Upper lobe of left lung (tissue), 6 donors: Measurements from ENCODE around the gene APBA3. TPM values are rescaled to one million over a fixed set of nuclear protein-coding genes. Genes with fewer than 3 reads are reported as not detected.

Experiments
- ATAC-seq, 2 donors: fragments of 200-7000 bp; cut with Tn5 transposase; one replicate each; pipeline ENCODE4 v1.9.1; 2022; ENCODE audit warnings: mild to moderate bottlenecking in 2 of 2, moderate library complexity in 2 of 2; ENCODE audit not compliant: low FRiP score in 2 of 2
- DNase-seq, 2 donors: peaks; one replicate each; pipeline ENCODE4 v3.0.0-alpha.2; 2019 to 2020
- H3K27ac ChIP-seq, 4 donors: fragments of 200-600 bp; sonication (generic); one replicate each; pipeline ENCODE4 v1.5.1; 2016 to 2019
- H3K27me3 ChIP-seq, 4 donors: fragments of 200-600 bp; sonication (generic); one replicate each; pipeline ENCODE4 v1.5.1; 2017 to 2019
- H3K36me3 ChIP-seq, 4 donors: fragments of 200-600 bp; sonication (generic); one replicate each; pipeline ENCODE4 v1.5.1; 2016 to 2019
- H3K4me1 ChIP-seq, 4 donors: fragments of 200-600 bp; sonication (generic); one replicate each; pipeline ENCODE4 v1.5.1; 2018 to 2019
- H3K4me3 ChIP-seq, 4 donors: fragments of 200-600 bp; sonication (generic); one replicate each; pipeline ENCODE4 v1.5.1; 2017 to 2019; ENCODE audit warnings: mild to moderate bottlenecking in 2 of 4, moderate library complexity in 1 of 4
- H3K9me3 ChIP-seq, 4 donors: fragments of 200-600 bp; sonication (generic); one replicate each; pipeline ENCODE4 v1.5.1; 2018 to 2019
- EP300 ChIP-seq, 4 donors: sonication (generic); formaldehyde crosslinking; IDR thresholded peaks; one replicate each; pipeline ENCODE4 v1.5.1; 2017; ENCODE audit warnings: antibody characterized with exemption in 4 of 4, control low read depth in 2 of 4
- POLR2A ChIP-seq, 4 donors: fragments of 450-650 bp; IDR thresholded peaks; one replicate each; pipeline ENCODE4 v1.5.1; 2016 to 2017; ENCODE audit warnings: antibody characterized with exemption in 4 of 4, mild to moderate bottlenecking in 2 of 4
- POLR2AphosphoS5 ChIP-seq, 2 donors: sonication (generic); formaldehyde crosslinking; IDR thresholded peaks; one replicate each; pipeline ENCODE4 v1.5.1; 2017; ENCODE audit warnings: antibody characterized with exemption in 2 of 2
- WGBS, 2 donors: methylation state at CpG; one replicate each; pipeline ENCODE4 v1.1.5; 2017 to 2018; 5-methylcytosine and 5-hydroxymethylcytosine counted together
- total RNA-seq, 6 donors: library from RNA; depleted of rRNA in 4 of 6; stranded (reverse); fragments of >200 nt in 4 of 6; gene quantifications; one replicate each; pipeline versions ENCODE4 v1.1.0 to v1.2.1, GENCODE V29; 2016 to 2021
- TF ChIP-seq, protein P1 (sequence below), 6 experiments: fragments of 450-650 bp in 4 of 6; fragments of 200-600 bp in 2 of 6; sonication (generic) in 2 of 6; IDR thresholded peaks; one replicate each; pipeline ENCODE4 v1.5.1; 2016 to 2019; ENCODE audit warnings: antibody characterized with exemption in 6 of 6
- donor health status: DM: no; HTN: no; CAD: no; lungs with moderate emphysema.
- donor health status: DM: no; HTN: yes; CAD: no; lungs with severe emphysema.

Gene APBA3
- total RNA-seq, 6 donors from 2014 or later: 13.4 to 92.2 (median 21.6) TPM

DNA sequence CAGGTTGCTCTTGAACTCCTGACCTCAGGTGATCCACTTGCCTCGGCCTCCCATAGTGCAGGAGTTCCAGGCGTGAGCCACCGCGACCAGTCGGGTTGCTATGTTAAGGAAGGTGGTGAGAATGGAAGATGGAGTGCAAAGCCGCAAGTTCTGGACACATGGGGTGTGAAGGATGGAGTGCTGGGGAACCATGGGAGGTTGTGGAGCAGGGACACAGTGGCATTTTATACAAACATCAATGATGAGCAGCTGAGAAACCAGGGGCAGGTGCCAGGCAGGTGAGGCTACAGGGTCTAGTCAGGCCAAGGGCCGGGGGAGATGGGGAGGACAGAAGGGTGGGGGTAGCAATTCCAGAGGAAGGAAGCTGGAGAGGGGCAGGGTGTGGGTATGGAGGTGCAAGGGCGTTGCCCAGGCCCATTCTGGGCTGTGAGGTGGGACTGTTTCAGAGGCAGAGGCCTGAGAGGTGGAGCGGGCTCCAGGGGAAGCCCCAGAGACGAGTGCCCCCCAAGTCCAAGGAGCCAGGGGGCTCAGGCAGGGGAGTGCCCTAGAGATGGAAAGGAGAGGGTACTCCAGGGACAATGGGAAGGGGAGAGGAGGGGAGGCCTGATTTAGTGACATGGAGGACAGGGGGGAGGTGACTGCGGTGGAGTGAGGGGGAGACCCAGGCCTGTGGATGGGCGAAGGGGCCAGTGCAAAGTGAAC, 12.5 kb upstream of the APBA3 start:
- H3K9me3 ChIP-seq: no peaks in the 10 kb centered on the region
- DNase-seq (no peak), ATAC-seq (no peak)
- H3K4me1 ChIP-seq: no peaks in the 10 kb centered on the region
- H3K36me3 ChIP-seq: peaks cover 0 to 10% (median 6%) of the 10 kb centered on the region in 4 donors
- TF ChIP-seq POLR2A (IDR thresholded peaks at IDR 0.05) (no peak), EP300 (IDR thresholded peaks at IDR 0.05) (no peak), POLR2AphosphoS5 (IDR thresholded peaks at IDR 0.05) (no peak)
- TF ChIP-seq, protein P1, sequence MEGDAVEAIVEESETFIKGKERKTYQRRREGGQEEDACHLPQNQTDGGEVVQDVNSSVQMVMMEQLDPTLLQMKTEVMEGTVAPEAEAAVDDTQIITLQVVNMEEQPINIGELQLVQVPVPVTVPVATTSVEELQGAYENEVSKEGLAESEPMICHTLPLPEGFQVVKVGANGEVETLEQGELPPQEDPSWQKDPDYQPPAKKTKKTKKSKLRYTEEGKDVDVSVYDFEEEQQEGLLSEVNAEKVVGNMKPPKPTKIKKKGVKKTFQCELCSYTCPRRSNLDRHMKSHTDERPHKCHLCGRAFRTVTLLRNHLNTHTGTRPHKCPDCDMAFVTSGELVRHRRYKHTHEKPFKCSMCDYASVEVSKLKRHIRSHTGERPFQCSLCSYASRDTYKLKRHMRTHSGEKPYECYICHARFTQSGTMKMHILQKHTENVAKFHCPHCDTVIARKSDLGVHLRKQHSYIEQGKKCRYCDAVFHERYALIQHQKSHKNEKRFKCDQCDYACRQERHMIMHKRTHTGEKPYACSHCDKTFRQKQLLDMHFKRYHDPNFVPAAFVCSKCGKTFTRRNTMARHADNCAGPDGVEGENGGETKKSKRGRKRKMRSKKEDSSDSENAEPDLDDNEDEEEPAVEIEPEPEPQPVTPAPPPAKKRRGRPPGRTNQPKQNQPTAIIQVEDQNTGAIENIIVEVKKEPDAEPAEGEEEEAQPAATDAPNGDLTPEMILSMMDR (IDR thresholded peaks at IDR 0.05): no peak
- no peak overlapping the region for H3K27ac ChIP-seq
- 79 to 82% methylated on average over 12 of the region's 12 CpGs for WGBS, 2 donors
- no peaks in the 10 kb centered on the region for H3K27me3 ChIP-seq
- H3K4me3 ChIP-seq: no peak overlapping the region

DNA sequence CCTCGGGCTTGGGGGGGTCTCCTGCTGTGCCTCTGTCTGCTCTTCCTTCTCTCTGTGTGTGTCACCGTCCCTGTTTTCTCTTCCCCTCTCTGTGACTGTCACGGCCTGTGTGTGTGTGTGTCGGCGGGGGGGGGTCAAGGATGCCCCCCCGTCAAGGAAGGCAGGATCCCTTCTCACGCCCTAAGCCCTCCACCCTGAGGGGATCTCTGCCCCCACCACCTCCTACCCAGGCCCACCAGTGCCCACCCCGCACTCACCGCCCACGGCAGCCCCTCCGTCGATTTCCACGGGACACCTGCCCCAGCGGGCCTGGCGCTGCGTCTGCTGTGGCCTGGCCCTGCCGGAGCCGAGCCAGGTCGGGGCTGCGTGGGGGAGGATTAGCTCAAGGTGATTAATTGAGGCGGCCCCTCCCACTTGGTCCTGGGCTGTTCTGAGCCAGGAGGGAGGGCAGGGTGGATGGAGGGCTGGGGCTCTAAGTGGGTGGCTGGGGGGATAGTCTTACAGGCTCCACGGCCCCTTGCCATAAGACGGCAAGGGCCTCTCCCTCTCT, 10.5 kb upstream of the APBA3 start, which contains the start of gene RAX2:
Gene RAX2 (minus strand): TSS at position 323 of the 550 bp plus-strand sequence. CDS start 486 bp downstream, outside the sequence.
- DNase-seq (peak in 1 of 2 donors; percentile 65), ATAC-seq (no peak)
- Histone ChIP-seq H3K27ac (no peak within 1 kb of the TSS), H3K4me3 (no peak within 1 kb of the TSS), H3K9me3 (no peaks in the 10 kb centered on the region), H3K27me3 (no peaks in the 10 kb centered on the region), H3K4me1 (peaks cover 0 to 12% (median 0%) of the 10 kb centered on the region in 4 donors), H3K36me3 (peaks cover 7 to 30% (median 20%) of the 10 kb centered on the region in 4 donors)
- WGBS, 2 donors: 57 to 59% methylated on average over 15 to 23 of the region's 23 CpGs
- TF ChIP-seq POLR2AphosphoS5 (IDR thresholded peaks at IDR 0.05) (no peak), EP300 (IDR thresholded peaks at IDR 0.05) (no peak), POLR2A (IDR thresholded peaks at IDR 0.05) (no peak)
- TF ChIP-seq, protein P1 (IDR thresholded peaks at IDR 0.05): no peak

DNA sequence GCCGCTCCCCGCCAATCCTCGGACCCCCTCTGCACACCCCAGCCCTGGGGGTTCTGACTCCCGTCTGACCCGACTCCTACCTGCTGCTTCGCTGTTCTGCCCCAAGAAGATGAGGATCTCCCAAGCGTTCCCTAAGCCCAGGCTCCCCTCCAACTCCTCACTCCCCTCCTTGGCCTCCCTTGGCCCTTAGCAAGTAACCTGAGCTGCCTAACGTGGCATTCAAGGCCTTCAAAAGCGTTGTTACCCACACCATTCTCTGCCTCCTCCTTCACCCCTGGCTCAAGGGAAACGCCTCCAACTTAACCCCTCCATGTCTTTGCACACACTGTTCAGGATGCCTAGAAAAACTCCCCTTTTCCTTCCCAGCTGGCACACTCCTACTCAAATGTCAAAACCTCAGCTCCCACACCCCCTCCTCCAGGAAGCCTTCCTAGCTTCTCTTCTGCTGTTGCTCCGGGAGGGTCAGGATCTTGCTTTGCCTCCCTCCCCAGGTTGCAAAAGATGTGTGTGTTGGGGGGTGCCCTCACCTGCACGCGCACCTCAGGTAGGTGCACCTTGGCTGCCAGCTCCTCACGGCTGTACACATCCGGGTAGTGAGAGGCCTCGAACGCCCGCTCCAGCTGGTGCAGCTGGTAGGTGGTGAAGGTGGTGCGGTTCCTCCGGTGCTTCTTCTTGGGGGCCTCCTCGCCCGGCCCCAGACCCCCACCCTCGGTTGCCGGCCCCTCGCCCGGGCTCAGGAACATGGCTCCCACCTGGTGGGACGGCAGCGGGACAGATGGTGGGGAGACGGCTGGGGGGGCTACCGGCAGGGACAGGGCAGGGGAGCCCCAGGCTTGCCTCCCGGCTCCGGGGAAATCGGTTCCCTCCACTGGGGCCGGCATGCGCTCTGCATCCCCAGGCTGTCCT, 9.8 kb upstream of the APBA3 start:
- Histone ChIP-seq H3K4me1 (peaks cover 0 to 12% (median 0%) of the 10 kb centered on the region in 4 donors), H3K36me3 (peaks cover 11 to 38% (median 28%) of the 10 kb centered on the region in 4 donors), H3K9me3 (no peaks in the 10 kb centered on the region), H3K4me3 (no peak overlapping the region), H3K27ac (no peak overlapping the region), H3K27me3 (no peaks in the 10 kb centered on the region)
- TF ChIP-seq, protein P1 (IDR thresholded peaks at IDR 0.05): no peak
- no peak for TF ChIP-seq EP300 (IDR thresholded peaks at IDR 0.05)
- no peak for TF ChIP-seq POLR2A (IDR thresholded peaks at IDR 0.05)
- no peak for TF ChIP-seq POLR2AphosphoS5 (IDR thresholded peaks at IDR 0.05)
- DNase-seq: peak in 1 of 2 donors; percentile 72
- ATAC-seq: no peak
- WGBS, 2 donors: 85 to 86% methylated on average over 11 to 35 of the region's 35 CpGs

DNA sequence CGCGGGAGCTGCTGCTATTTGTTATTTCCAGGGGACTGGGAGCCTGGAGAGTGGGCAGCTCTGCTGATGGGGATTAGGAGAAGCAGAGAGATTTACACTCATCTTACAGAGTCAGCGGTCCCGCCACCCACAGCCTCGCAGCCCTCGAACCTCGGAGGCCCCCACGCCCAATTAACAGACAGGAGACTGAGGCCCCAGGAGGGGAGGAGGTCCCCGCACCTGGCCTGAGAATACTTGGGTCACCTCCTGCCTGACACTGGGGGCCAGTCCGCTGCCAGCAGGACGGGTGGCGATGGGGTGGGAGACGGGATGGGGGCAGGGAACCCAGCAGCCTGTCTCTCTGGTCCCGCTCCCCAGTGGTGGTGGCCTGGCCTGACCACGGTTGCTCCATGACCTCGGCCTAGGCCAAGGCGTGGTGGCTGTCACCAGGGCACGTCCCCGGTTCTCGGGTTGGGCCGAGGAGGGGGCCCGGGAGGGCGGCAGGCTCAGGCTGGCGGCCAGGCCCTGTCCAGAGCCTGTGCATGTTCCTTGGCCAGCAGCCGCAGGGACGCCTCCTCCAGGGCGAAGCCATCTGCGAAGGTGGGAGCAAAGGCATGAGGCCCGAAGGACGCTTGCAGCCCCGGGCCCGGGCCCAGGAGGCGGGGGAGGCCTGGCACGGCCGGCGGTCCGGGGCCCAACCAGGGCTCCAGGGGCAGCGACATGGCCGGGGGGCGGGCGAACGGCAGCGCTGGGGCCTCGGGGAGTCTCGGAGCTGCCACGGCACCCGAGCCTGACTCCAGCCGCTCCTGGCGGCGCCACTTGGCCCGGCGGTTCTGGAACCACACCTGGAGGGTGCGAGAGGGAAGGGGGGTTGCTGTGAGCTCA, 8.9 kb upstream of the APBA3 start:
- WGBS, 2 donors: 89 to 90% methylated on average over 12 to 18 of the region's 53 CpGs
- peak in 1 of 2 donors; percentile 85 for DNase-seq
- TF ChIP-seq POLR2A (IDR thresholded peaks at IDR 0.05) (no peak), POLR2AphosphoS5 (IDR thresholded peaks at IDR 0.05) (no peak), EP300 (IDR thresholded peaks at IDR 0.05) (no peak)
- TF ChIP-seq, protein P1 (IDR thresholded peaks at IDR 0.05): no peak
- Histone ChIP-seq H3K36me3 (peaks cover 11 to 46% (median 35%) of the 10 kb centered on the region in 4 donors), H3K4me3 (no peak overlapping the region), H3K27ac (no peak overlapping the region), H3K9me3 (no peaks in the 10 kb centered on the region), H3K27me3 (no peaks in the 10 kb centered on the region), H3K4me1 (peaks cover 0 to 12% (median 0%) of the 10 kb centered on the region in 4 donors)
- peak in 1 of 2 donors; percentile 17 for ATAC-seq
